Measurements from ENCODE around the gene ZNF335.

The ZNF335 gene

GRCh38 chr20:45971675-45972499, at the start of gene ZNF335:
Gene ZNF335, minus strand, starts transcription at chr20:45972203. Its CDS starts 793 bp downstream, at chr20:45971410.
- peak; percentile 94 for DNase-seq (ENCODE audit: low spot score)

- DNase-seq (ENCODE audit: low spot score), result no peak
Measured at GRCh38 chr20:46020555-46020954, 48.6 kb upstream of the ZNF335 start.

- no peak for DNase-seq (ENCODE audit: low spot score)
Measured at GRCh38 chr20:46018611-46019010, 46.6 kb upstream of the ZNF335 start.

GRCh38 chr20:46018112-46018511, 46.1 kb upstream of the ZNF335 start:
- DNase-seq (ENCODE audit: low spot score), result no peak

- no peak for DNase-seq (ENCODE audit: low spot score)
Measured at GRCh38 chr20:46017272-46017671, 45.3 kb upstream of the ZNF335 start.

- no peak for DNase-seq (ENCODE audit: low spot score)
Measured at GRCh38 chr20:46014517-46015396, 42.8 kb upstream of the ZNF335 start.

GRCh38 chr20:46013829-46014516, 42.0 kb upstream of the ZNF335 start:
- peak; percentile 42 for DNase-seq (ENCODE audit: low spot score)

- no peak for DNase-seq (ENCODE audit: low spot score)
Measured at GRCh38 chr20:46013322-46013828, 41.4 kb upstream of the ZNF335 start.

GRCh38 chr20:46012921-46013320, 40.9 kb upstream of the ZNF335 start:
- no peak for DNase-seq (ENCODE audit: low spot score)

GRCh38 chr20:46011631-46012482, 39.9 kb upstream of the ZNF335 start:
- DNase-seq (ENCODE audit: low spot score), result peak; percentile 41

- no peak for DNase-seq (ENCODE audit: low spot score)
Measured at GRCh38 chr20:46010491-46011391, 38.7 kb upstream of the ZNF335 start.

- no peak for DNase-seq (ENCODE audit: low spot score)
Measured at GRCh38 chr20:46009816-46010215, 37.8 kb upstream of the ZNF335 start.

GRCh38 chr20:46007671-46008070, 35.7 kb upstream of the ZNF335 start:
- no peak for DNase-seq (ENCODE audit: low spot score)

- DNase-seq (ENCODE audit: low spot score), result no peak
Measured at GRCh38 chr20:46006964-46007363, 35.0 kb upstream of the ZNF335 start.

GRCh38 chr20:46006022-46006705, 34.2 kb upstream of the ZNF335 start:
- no peak for DNase-seq (ENCODE audit: low spot score)

GRCh38 chr20:46004889-46005473, 33.0 kb upstream of the ZNF335 start:
- DNase-seq (ENCODE audit: low spot score), result no peak

GRCh38 chr20:46004187-46004586, 32.2 kb upstream of the ZNF335 start:
- no peak for DNase-seq (ENCODE audit: low spot score)

GRCh38 chr20:46002008-46002407, 30.0 kb upstream of the ZNF335 start:
- DNase-seq (ENCODE audit: low spot score), result no peak

- no peak for DNase-seq (ENCODE audit: low spot score)
Measured at GRCh38 chr20:46001498-46001897, 29.5 kb upstream of the ZNF335 start.

Data from kidney capillary endothelial cell (primary cell).